Mucosa of descending colon (tissue), 3 donors: ENCODE results near the gene KCNQ2. TPM values are rescaled to one million over a fixed set of nuclear protein-coding genes. Genes with fewer than 3 reads are reported as not detected.
"Not testable (repeated sequence)": the region's sequence is repeated elsewhere in the genome, so short reads cannot be mapped to it uniquely, and the experiment has no call there.

Source experiments
- ATAC-seq: fragments of 200-7000 bp; cut with Tn5 transposase; one replicate; pipeline ENCODE4 v1.9.1; 2020; ENCODE audit warnings: mild to moderate bottlenecking, moderate library complexity
- DNase-seq, 3 donors: peaks; one replicate each; pipeline ENCODE4 v3.0.0-alpha.2; 2020
- H3K36me3 ChIP-seq: fragments of 200-600 bp; one replicate; pipeline ENCODE4 v1.8.0; 2021; ENCODE audit warnings: low read depth, mild to moderate bottlenecking
- H3K4me1 ChIP-seq: fragments of 200-600 bp; one replicate; pipeline ENCODE4 v1.8.0; 2021; ENCODE audit warnings: low read depth, mild to moderate bottlenecking
- H3K4me3 ChIP-seq: fragments of 200-600 bp; one replicate; pipeline ENCODE4 v1.8.0; 2021; ENCODE audit warnings: mild to moderate bottlenecking
- H3K9me3 ChIP-seq: fragments of 200-600 bp; one replicate; pipeline ENCODE4 v1.8.0; 2021; ENCODE audit warnings: mild to moderate bottlenecking
- intact Hi-C, 2 donors: fragments of 100-400 bp; cut with DNase I in 1 of 2; cut with micrococcal nuclease in 1 of 2; formaldehyde crosslinking; loops; one replicate each; pipeline versions ENCODE4 v1.11.0 to v1.11.1; 2022; cut with DNase I, micrococcal nuclease
- total RNA-seq, 3 donors: library from RNA; stranded (reverse); fragmentation: NEBNext Ultra II Directional in 2 of 3; extraction: Animal tissue kit (Norgen Biotek cat#: 25700) in 2 of 3; gene quantifications; one replicate each; pipeline versions ENCODE4 v1.2.1 to v1.2.4, GENCODE V29; 2021 to 2023
- TF ChIP-seq, protein P1 (sequence below): fragments of 200-600 bp; IDR thresholded peaks from one replicate; pipeline ENCODE4 v1.8.0; 2022; ENCODE audit warnings: antibody characterized with exemption, mild to moderate bottlenecking
- donor health status: DM: no; HTN: no; CAD: no; lungs with moderate emphysema.
- donor health status: DM: no; HTN: no; CAD: no.
- donor health status: DM: no; HTN: yes; CAD: no.

The KCNQ2 gene
- total RNA-seq, 3 donors from 2014 or later, result 1.4 TPM; not detected in 2

DNA sequence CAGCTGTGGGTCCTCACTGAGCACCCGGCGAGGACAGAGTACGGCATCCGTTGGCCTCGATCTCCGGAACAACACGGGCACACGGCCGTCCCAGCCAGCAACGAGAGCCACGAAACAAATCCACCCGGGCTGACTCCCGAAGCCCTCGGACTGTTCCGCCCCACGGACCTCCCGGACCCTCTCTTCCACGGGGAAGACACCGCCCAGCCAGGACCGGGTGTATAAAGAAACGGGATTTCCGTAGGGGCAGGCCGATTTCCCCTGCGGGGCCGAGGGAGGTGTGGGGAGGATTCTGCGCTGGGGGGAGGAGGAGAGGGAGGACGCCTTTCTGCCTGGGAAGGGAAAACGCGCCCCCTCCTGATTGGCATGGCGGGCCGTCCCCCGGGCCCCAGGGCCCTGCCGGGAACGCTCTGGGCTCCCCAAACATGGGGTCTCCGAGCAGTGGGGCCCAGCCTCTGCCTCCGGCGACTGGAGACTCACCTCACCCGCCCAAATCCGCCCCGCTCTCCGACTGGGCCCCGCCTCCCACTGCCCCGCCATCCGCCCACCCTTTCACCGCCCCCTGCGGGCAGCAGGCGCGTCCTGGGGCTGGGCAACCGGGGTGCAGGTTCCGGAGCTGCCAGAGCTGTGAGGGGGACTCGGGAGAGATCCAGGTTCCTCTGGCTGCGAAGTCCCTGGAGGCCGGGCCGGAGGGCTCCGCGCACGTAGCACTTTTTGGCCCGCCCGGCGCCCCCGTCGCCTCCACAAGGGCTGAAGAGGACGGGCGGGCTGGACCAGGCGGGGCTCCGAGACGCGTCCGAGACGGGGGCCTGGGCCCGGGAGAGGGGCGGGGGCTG lies 47.4 kb upstream of the KCNQ2 start:
- peak overlapping the region; percentile 75 for H3K4me3 ChIP-seq
- no peaks in the 10 kb centered on the region for H3K36me3 ChIP-seq
- ATAC-seq (peak; percentile 42), DNase-seq (peak; percentile 62 to 86 (median 80))
- peaks cover 16% of the 10 kb centered on the region for H3K4me1 ChIP-seq
- TF ChIP-seq, protein P1, sequence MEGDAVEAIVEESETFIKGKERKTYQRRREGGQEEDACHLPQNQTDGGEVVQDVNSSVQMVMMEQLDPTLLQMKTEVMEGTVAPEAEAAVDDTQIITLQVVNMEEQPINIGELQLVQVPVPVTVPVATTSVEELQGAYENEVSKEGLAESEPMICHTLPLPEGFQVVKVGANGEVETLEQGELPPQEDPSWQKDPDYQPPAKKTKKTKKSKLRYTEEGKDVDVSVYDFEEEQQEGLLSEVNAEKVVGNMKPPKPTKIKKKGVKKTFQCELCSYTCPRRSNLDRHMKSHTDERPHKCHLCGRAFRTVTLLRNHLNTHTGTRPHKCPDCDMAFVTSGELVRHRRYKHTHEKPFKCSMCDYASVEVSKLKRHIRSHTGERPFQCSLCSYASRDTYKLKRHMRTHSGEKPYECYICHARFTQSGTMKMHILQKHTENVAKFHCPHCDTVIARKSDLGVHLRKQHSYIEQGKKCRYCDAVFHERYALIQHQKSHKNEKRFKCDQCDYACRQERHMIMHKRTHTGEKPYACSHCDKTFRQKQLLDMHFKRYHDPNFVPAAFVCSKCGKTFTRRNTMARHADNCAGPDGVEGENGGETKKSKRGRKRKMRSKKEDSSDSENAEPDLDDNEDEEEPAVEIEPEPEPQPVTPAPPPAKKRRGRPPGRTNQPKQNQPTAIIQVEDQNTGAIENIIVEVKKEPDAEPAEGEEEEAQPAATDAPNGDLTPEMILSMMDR, result no peak
- intact Hi-C loops, result no loop called here
- H3K9me3 ChIP-seq, result peaks cover 2% of the 10 kb centered on the region

- H3K36me3 ChIP-seq, result no peaks in the 10 kb centered on the region
- ATAC-seq, result no peak
- DNase-seq, result peak; percentile 30 to 60 (median 44)
- H3K9me3 ChIP-seq, result peaks cover 2% of the 10 kb centered on the region
- H3K4me1 ChIP-seq, result peaks cover 16% of the 10 kb centered on the region
- intact Hi-C loops, result no loop called here
- H3K4me3 ChIP-seq, result no peak overlapping the region
- TF ChIP-seq, protein P1, result no peak
Measured at GRCh38 chr20:63518946-63519667, 46.7 kb upstream of the KCNQ2 start.

DNA sequence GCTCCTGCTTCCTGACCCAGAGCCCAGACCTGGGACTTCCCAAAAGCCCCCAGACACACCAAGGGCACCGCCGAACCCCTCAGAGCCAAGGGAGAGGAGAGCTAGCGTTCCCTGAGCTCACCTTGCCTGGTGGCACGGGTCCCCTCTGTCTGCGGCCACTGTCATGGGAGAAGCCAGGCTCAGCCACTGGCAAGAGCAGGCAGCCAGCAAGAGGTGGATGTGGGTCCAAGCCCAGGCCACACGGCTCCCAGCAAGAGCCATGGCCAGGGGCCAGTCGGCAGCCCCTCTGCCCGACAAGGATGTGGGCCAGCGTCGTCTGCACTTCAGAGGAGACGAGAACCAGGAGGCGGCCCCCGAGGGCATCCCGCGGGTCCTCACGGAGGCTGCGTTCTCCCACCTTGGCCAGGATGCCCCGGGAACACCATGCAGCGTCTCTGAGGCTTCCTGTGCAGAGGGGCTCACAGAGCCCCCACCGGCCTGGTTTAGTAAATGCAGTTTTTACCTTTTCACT lies 46.0 kb upstream of the KCNQ2 start:
- peak in 1 of 3 donors; percentile 56 for DNase-seq
- Histone ChIP-seq H3K36me3 (no peaks in the 10 kb centered on the region), H3K4me3 (no peak overlapping the region), H3K4me1 (peaks cover 16% of the 10 kb centered on the region), H3K9me3 (peaks cover under 1% of the 10 kb centered on the region)
- intact Hi-C loops, result no loop called here
- TF ChIP-seq, protein P1, result no peak
- ATAC-seq, result no peak

GRCh38 chr20:63517376-63518309 lies 45.2 kb upstream of the KCNQ2 start:
- ATAC-seq (no peak), DNase-seq (peak in 1 of 3 donors; percentile 44)
- Histone ChIP-seq H3K36me3 (no peaks in the 10 kb centered on the region), H3K4me3 (no peak overlapping the region), H3K9me3 (no peaks in the 10 kb centered on the region), H3K4me1 (peaks cover 16% of the 10 kb centered on the region)
- intact Hi-C loops, result no loop called here
- TF ChIP-seq, protein P1, result no peak

GRCh38 chr20:63514520-63514919 lies 42.1 kb upstream of the KCNQ2 start:
- ATAC-seq, H3K4me1 ChIP-seq, DNase-seq, H3K9me3 ChIP-seq, H3K36me3 ChIP-seq, intact Hi-C loops, H3K4me3 ChIP-seq: not testable (repeated sequence)
